GM23338 (cell line): Measurements from ENCODE around the gene ADAM30. TPM values are rescaled to one million over a fixed set of nuclear protein-coding genes. Genes with fewer than 3 reads are reported as not detected.
A peak's percentile ranks its signal among the peaks of the same experiment; 100 is the strongest.
"Not testable (repeated sequence)": the region's sequence is repeated elsewhere in the genome, so short reads cannot be mapped to it uniquely, and the experiment has no call there.

Source experiments
- ATAC-seq: fragments of 200-7000 bp; cut with Tn5 transposase; 3 replicates; pipeline ENCODE4 v1.9.1; 2020
- DNase-seq: peaks from one replicate; pipeline ENCODE4 v3.0.0-alpha.2; 2015; ENCODE audit warnings: low spot score
- H2AFZ ChIP-seq: fragments of 200-600 bp; sonication (generic); 2 replicates; pipeline ENCODE4 v1.8.0; 2016; ENCODE audit warnings: antibody characterized with exemption, mild to moderate bottlenecking, moderate library complexity
- H3F3A ChIP-seq: fragments of 200-600 bp; sonication (generic); replicated peaks from 2 replicates; pipeline ENCODE4 v1.8.0; 2017; ENCODE audit warnings: antibody characterized with exemption, mixed run types, low read depth
- H3K27ac ChIP-seq: fragments of 200-600 bp; sonication (generic); 2 replicates; pipeline ENCODE4 v1.6.1; 2016; ENCODE audit warnings: low read depth
- H3K27me3 ChIP-seq: fragments of 200-600 bp; sonication (generic); 2 replicates; pipeline ENCODE4 v1.8.0; 2016; ENCODE audit warnings: mild to moderate bottlenecking, mixed run types, moderate library complexity; ENCODE audit not compliant: insufficient read depth
- H3K36me3 ChIP-seq: fragments of 200-600 bp; sonication (generic); 2 replicates; pipeline ENCODE4 v1.8.0; 2016; ENCODE audit warnings: mild to moderate bottlenecking; ENCODE audit not compliant: insufficient read depth
- H3K4me1 ChIP-seq: fragments of 200-600 bp; sonication (generic); 2 replicates; pipeline ENCODE4 v1.8.0; 2016; ENCODE audit warnings: mild to moderate bottlenecking, moderate library complexity; ENCODE audit not compliant: insufficient read depth
- H3K4me2 ChIP-seq: fragments of 200-600 bp; sonication (generic); 2 replicates; pipeline ENCODE4 v1.7.1; 2017; ENCODE audit warnings: mixed run types
- H3K4me3 ChIP-seq: fragments of 200-600 bp; sonication (generic); 2 replicates; pipeline ENCODE4 v1.6.1; 2016; ENCODE audit warnings: mixed run types
- H3K79me2 ChIP-seq: fragments of 200-600 bp; sonication (generic); replicated peaks from 2 replicates; pipeline ENCODE4 v1.8.0; 2017; ENCODE audit warnings: mild to moderate bottlenecking; ENCODE audit not compliant: insufficient read depth
- H3K9me2 ChIP-seq: fragments of 200-600 bp; sonication (generic); 2 replicates; pipeline ENCODE4 v1.8.0; 2017; ENCODE audit not compliant: insufficient read depth
- H4K20me1 ChIP-seq: fragments of 200-600 bp; sonication (generic); replicated peaks from 2 replicates; pipeline ENCODE4 v1.8.0; 2017; ENCODE audit warnings: mild to moderate bottlenecking; ENCODE audit not compliant: insufficient read depth
- H3K27ac Mint-ChIP-seq: 2 replicates; pipeline ENCODE4 v1.8.0; 2020; ENCODE audit warnings: inconsistent platforms, mild to moderate bottlenecking, moderate library complexity, mixed read lengths
- H3K27me3 Mint-ChIP-seq: 3 replicates; pipeline ENCODE4 v1.8.0; 2022; ENCODE audit warnings: low read depth, mild to moderate bottlenecking, moderate library complexity, mixed read lengths, inconsistent platforms; ENCODE audit not compliant: insufficient read depth, poor library complexity
- H3K36me3 Mint-ChIP-seq: 3 replicates; pipeline ENCODE4 v1.8.0; 2021; ENCODE audit warnings: low read depth, mild to moderate bottlenecking, inconsistent platforms, moderate library complexity, mixed read lengths
- H3K4me1 Mint-ChIP-seq: 3 replicates; pipeline ENCODE4 v1.8.0; 2020; ENCODE audit warnings: mild to moderate bottlenecking, inconsistent platforms, mixed read lengths
- H3K4me3 Mint-ChIP-seq: 3 replicates; pipeline ENCODE4 v1.8.0; 2021; ENCODE audit warnings: moderate library complexity, mild to moderate bottlenecking, inconsistent platforms, mixed read lengths
- H3K9me3 Mint-ChIP-seq: 3 replicates; pipeline ENCODE4 v1.8.0; 2020; ENCODE audit warnings: moderate library complexity, mild to moderate bottlenecking, inconsistent platforms, mixed read lengths
- CREB1 ChIP-seq: fragments of 250-450 bp; sonication (Bioruptor Pico); IDR thresholded peaks from 2 replicates; pipeline ENCODE4 v1.5.0; 2020; ENCODE audit warnings: low read depth, mild to moderate bottlenecking, moderate library complexity
- CTCF ChIP-seq, 2 experiments: fragments of 200-600 bp in 1 of 2; sonication (generic) in 1 of 2; conservative IDR thresholded peaks; 2 replicates each; pipeline versions ENCODE4 v1.5.1 to v1.6.1; 2016 to 2017; ENCODE audit warnings: antibody characterized with exemption in 2 of 2, low read depth in 2 of 2, mild to moderate bottlenecking in 2 of 2, moderate library complexity in 1 of 2
- polyA plus RNA-seq: library from polyadenylated mRNA; unstranded; fragments of >200 nt; fragmentation: Nextera tagmentation; extraction: Ambion mirVana; gene quantifications from 2 replicates; pipeline ENCODE4 v1.2.1, GENCODE V29; 2016
- total RNA-seq: library from RNA; depleted of rRNA; stranded (reverse); fragments of >200 nt; shearing (Covaris generic); gene quantifications from 2 replicates; pipeline ENCODE4 v1.2.3, GENCODE V29; 2014; rRNA removed

Gene ADAM30
- total and polyA plus RNA-seq, 2 experiments from 2014 or later: not detected

- not testable (repeated sequence) for H3K27ac ChIP-seq, H3F3A ChIP-seq, H3K36me3 Mint-ChIP-seq, H4K20me1 ChIP-seq, H2AFZ ChIP-seq, H3K9me2 ChIP-seq, H3K79me2 ChIP-seq, H3K4me1 Mint-ChIP-seq, H3K27me3 ChIP-seq, H3K36me3 ChIP-seq, H3K27me3 Mint-ChIP-seq, H3K9me3 Mint-ChIP-seq, H3K4me2 ChIP-seq, ATAC-seq, H3K4me3 Mint-ChIP-seq, H3K4me1 ChIP-seq, H3K27ac Mint-ChIP-seq, H3K4me3 ChIP-seq
- TF ChIP-seq CREB1: 0 out of 2 replicates have a peak, but pooled peaks have one; percentile 13
- TF ChIP-seq CTCF (conservative IDR thresholded peaks at IDR 0.05; ENCODE audit: low read depth in 2 of 2): peak; percentile 62 to 69
- DNase-seq: peak; percentile 73
Measured at GRCh38 chr1:119844206-119844605, 52.1 kb downstream of the ADAM30 start.

Other genes with a start within 250 kb of the ADAM30 start
- gene ZNF697, start 248.2 kb downstream of the ADAM30 start, total RNA-seq: 30.4 and 32.0 TPM in 2 replicates
- 5.2 and 5.4 TPM in 2 replicates for gene ZNF697, start 248.2 kb downstream of the ADAM30 start, polyA plus RNA-seq
- 816 and 885 TPM in 2 replicates for gene PHGDH, start 184.6 kb downstream of the ADAM30 start, total RNA-seq
- 612 and 652 TPM in 2 replicates for gene PHGDH, start 184.6 kb downstream of the ADAM30 start, polyA plus RNA-seq
- gene HMGCS2, start 127.6 kb downstream of the ADAM30 start, total RNA-seq: not detected in 2 replicates
- not detected in 2 replicates for gene HMGCS2, start 127.6 kb downstream of the ADAM30 start, polyA plus RNA-seq
- gene REG4, start 85.1 kb downstream of the ADAM30 start, total RNA-seq: not detected in 2 replicates
- gene REG4, start 85.1 kb downstream of the ADAM30 start, polyA plus RNA-seq: not detected in 2 replicates
- gene NOTCH2, start 173.1 kb upstream of the ADAM30 start, total RNA-seq: 52.9 and 56.6 TPM in 2 replicates
- 7.3 and 8.5 TPM in 2 replicates for gene NOTCH2, start 173.1 kb upstream of the ADAM30 start, polyA plus RNA-seq